Retinal pigment epithelial cell (primary cell): ENCODE measurements around the gene C1QTNF1.

Source experiments
- DNase-seq: peaks from one replicate; pipeline ENCODE4 v3.0.0-alpha.2; 2010; ENCODE audit warnings: low read depth
- H3K4me3 ChIP-seq: 2 replicates; pipeline ENCODE4 v1.5.1; 2011; ENCODE audit warnings: mild to moderate bottlenecking, low read length, control low read depth, moderate library complexity
- CTCF ChIP-seq: conservative IDR thresholded peaks from 2 replicates; pipeline ENCODE4 v1.5.1; 2011; ENCODE audit warnings: low read depth, low read length, control low read depth, inconsistent platforms

Gene C1QTNF1

GRCh38 chr17:79098282-79098867 is 74.4 kb downstream of the C1QTNF1 start:
- no peak overlapping the region for H3K4me3 ChIP-seq
- no peak for TF ChIP-seq CTCF
- DNase-seq = no peak
